PC-9 (cell line): ENCODE data around the gene RUNX2. TPM values are rescaled to one million over a fixed set of nuclear protein-coding genes. Genes with fewer than 3 reads are reported as not detected.

Experiments used
- BruUV-seq: library from RNA; stranded (reverse); fragments of 400-500 nt; replicated peaks from 2 replicates; lab custom pipeline; 2021; lab: Mats Ljungman, UMichigan
- CTCF ChIA-PET: fragments of 300-600 bp; sonication (Branson Sonifier 250); formaldehyde crosslinking; loops from one replicate; lab custom pipeline; 2022; ENCODE audit warnings: antibody characterized with exemption; lab: Charles Lee
- POLR2A ChIA-PET: fragments of 300-600 bp; sonication (Branson Sonifier 250); formaldehyde crosslinking; loops from one replicate; lab custom pipeline; 2022; ENCODE audit warnings: antibody characterized with exemption; ENCODE audit not compliant: unreplicated experiment; lab: Charles Lee
- DNase-seq, 2 experiments: peaks; one replicate each; pipeline versions ENCODE4 v3.0.0 to v3.0.0-alpha.2; 2015 to 2022; ENCODE audit warnings: mixed read lengths in 1 of 2
- H2AFZ ChIP-seq: fragments of 200-600 bp; sonication (generic); 2 replicates; pipeline ENCODE4 v1.8.1; 2017; ENCODE audit warnings: antibody characterized with exemption
- H3F3A ChIP-seq: fragments of 200-600 bp; sonication (generic); 2 replicates; pipeline ENCODE4 v1.8.1; 2017; ENCODE audit warnings: antibody characterized with exemption, mild to moderate bottlenecking, low read depth; ENCODE audit not compliant: insufficient read depth
- H3K27ac ChIP-seq: fragments of 200-600 bp; sonication (generic); 2 replicates; pipeline ENCODE4 v1.6.1; 2016; ENCODE audit warnings: mixed run types
- H3K27me3 ChIP-seq: fragments of 200-600 bp; sonication (generic); 2 replicates; pipeline ENCODE4 v1.6.1; 2016; ENCODE audit warnings: low read depth, mixed run types; ENCODE audit not compliant: insufficient read depth
- H3K36me3 ChIP-seq: fragments of 200-600 bp; sonication (generic); 2 replicates; pipeline ENCODE4 v1.6.1; 2016; ENCODE audit warnings: low read depth, mixed run types
- H3K4me1 ChIP-seq: fragments of 200-600 bp; sonication (generic); replicated peaks from 2 replicates; pipeline ENCODE4 v1.6.1; 2016; ENCODE audit warnings: mixed run types; ENCODE audit not compliant: insufficient read depth
- H3K4me2 ChIP-seq: fragments of 200-600 bp; sonication (generic); 2 replicates; pipeline ENCODE4 v1.6.1; 2017; ENCODE audit warnings: mixed run types
- H3K4me3 ChIP-seq: fragments of 200-600 bp; sonication (generic); 2 replicates; pipeline ENCODE4 v1.6.1; 2016; ENCODE audit warnings: mixed run types
- H3K79me2 ChIP-seq: fragments of 200-600 bp; sonication (generic); 2 replicates; pipeline ENCODE4 v1.6.1; 2017; ENCODE audit warnings: low read depth, mixed run types
- H3K9me2 ChIP-seq: fragments of 200-600 bp; sonication (generic); 2 replicates; pipeline ENCODE4 v1.8.1; 2017; ENCODE audit warnings: mild to moderate bottlenecking; ENCODE audit not compliant: insufficient read depth
- H3K9me3 ChIP-seq: fragments of 200-600 bp; sonication (generic); 2 replicates; pipeline ENCODE4 v1.8.1; 2016; ENCODE audit warnings: low read depth; ENCODE audit not compliant: insufficient read depth
- H4K20me1 ChIP-seq: fragments of 200-600 bp; sonication (generic); 2 replicates; pipeline ENCODE4 v1.8.1; 2017; ENCODE audit not compliant: insufficient read depth
- CTCF ChIP-seq: fragments of 200-600 bp; sonication (generic); conservative IDR thresholded peaks from 2 replicates; pipeline ENCODE4 v1.6.1; 2017; ENCODE audit warnings: mixed run types, antibody characterized with exemption, mild to moderate bottlenecking, moderate library complexity
- EZH2 ChIP-seq: fragments of 200-600 bp; sonication (generic); IDR thresholded peaks from 2 replicates; pipeline ENCODE4 v1.8.0; 2017; ENCODE audit warnings: antibody characterized with exemption, low read depth
- intact Hi-C: fragments of 100-400 bp; cut with micrococcal nuclease; formaldehyde crosslinking; loops from one replicate; pipeline ENCODE4 v1.10.0; 2022; ENCODE audit not compliant: unreplicated experiment
- total RNA-seq: library from RNA; stranded (reverse); gene quantifications from 2 replicates; pipeline ENCODE4 v1.2.3, GENCODE V29; 2021

The RUNX2 gene
- total RNA-seq, 1 experiment from 2014 or later = 12.5 TPM

DNA sequence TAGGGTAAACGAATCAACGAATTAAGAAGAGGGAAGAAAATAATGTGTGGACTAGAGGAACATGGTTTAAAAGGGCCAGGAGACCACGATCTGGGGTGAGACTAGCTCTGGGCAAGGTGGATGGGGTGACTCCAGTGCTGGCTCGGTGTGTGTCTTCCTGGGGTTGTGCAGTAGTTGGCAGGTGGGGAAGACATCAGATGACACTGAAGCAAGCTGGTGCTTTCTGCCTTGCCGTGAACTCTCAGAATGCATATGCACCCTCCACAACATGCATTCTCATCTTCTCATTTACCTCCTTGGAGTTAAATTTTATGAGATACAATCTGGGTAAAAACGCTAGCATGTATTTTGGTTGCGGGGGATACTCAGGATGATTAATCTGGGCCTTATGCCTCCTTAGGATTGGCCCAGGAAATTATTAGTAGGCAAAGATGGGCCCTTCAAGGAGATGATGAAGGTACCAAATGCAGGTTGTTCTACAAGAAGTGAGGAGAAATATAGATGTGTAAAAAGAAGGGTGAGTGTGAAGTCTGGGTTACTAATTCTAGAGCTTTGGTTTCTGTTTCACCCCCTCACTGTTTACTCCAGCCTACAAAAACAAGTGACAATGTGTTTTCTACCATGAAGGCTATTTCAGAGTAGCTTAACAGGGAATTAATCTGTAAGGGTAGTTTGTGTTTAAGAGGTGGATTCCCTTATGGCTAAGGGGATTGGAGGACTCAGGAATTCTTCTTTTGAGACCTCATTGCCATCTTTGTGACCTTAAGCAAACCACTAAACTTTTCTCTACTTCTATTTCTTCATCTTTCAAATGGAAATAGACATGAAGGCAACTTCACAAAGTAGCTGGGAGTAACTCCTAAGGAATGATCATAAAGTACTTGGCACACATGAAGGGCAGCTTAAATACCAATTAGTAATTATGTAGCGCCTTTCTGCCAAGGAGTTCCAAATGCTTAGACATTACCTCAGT is 120.6 kb downstream of the RUNX2 start:
- Histone ChIP-seq H3K4me3 (no peak overlapping the region), H4K20me1 (no peaks in the 10 kb centered on the region), H3K4me2 (no peak overlapping the region), H3K9me3 (no peaks in the 10 kb centered on the region), H3K4me1 (peaks cover 65% of the 10 kb centered on the region), H3K36me3 (no peaks in the 10 kb centered on the region), H2AFZ (no peak overlapping the region), H3K79me2 (no peaks in the 10 kb centered on the region), H3K27ac (no peak overlapping the region), H3K9me2 (no peaks in the 10 kb centered on the region), H3F3A (peaks cover 31% of the 10 kb centered on the region), H3K27me3 (no peaks in the 10 kb centered on the region)
- TF ChIP-seq CTCF (no peak), EZH2 (no peak)
- no peak for DNase-seq
- intact Hi-C loops = loop anchor here (5.0 kb wide), 1 partner anchor 139 kb away; no protein-coding TSS in a partner anchor
- ChIA-PET POLR2A (no interaction called here), CTCF (no interaction called here)
- BruUV-seq = no TSS peak

- H3K79me2 ChIP-seq = no peaks in the 10 kb centered on the region
- no peak overlapping the region for H3K4me3 ChIP-seq
- no peaks in the 10 kb centered on the region for H3K27me3 ChIP-seq
- no peaks in the 10 kb centered on the region for H3K9me2 ChIP-seq
- H3K4me2 ChIP-seq = no peak overlapping the region
- no peaks in the 10 kb centered on the region for H4K20me1 ChIP-seq
- no peak overlapping the region for H3K27ac ChIP-seq
- no peak overlapping the region for H2AFZ ChIP-seq
- no peak for DNase-seq
- ChIA-PET CTCF (no interaction called here), POLR2A (no interaction called here)
- no TSS peak for BruUV-seq
- intact Hi-C loops = no loop called here
- no peaks in the 10 kb centered on the region for H3K36me3 ChIP-seq
- H3K9me3 ChIP-seq = no peaks in the 10 kb centered on the region
- peaks cover 30% of the 10 kb centered on the region for H3F3A ChIP-seq
- TF ChIP-seq CTCF = no peak
- no peak for TF ChIP-seq EZH2
- peaks cover 67% of the 10 kb centered on the region for H3K4me1 ChIP-seq
Measured at GRCh38 chr6:45450132-45450531, 122.0 kb downstream of the RUNX2 start.

- Histone ChIP-seq H3K9me2 (no peaks in the 10 kb centered on the region), H3K4me3 (no peak overlapping the region), H3F3A (peaks cover 26% of the 10 kb centered on the region), H3K4me1 (peaks cover 62% of the 10 kb centered on the region), H3K79me2 (no peaks in the 10 kb centered on the region), H3K9me3 (no peaks in the 10 kb centered on the region), H3K27ac (no peak overlapping the region), H2AFZ (no peak overlapping the region), H3K4me2 (no peak overlapping the region), H4K20me1 (no peaks in the 10 kb centered on the region), H3K36me3 (no peaks in the 10 kb centered on the region), H3K27me3 (no peaks in the 10 kb centered on the region)
- ChIA-PET POLR2A (no interaction called here), CTCF (no interaction called here)
- BruUV-seq = no TSS peak
- no peak for TF ChIP-seq CTCF
- no peak for TF ChIP-seq EZH2
- no peak for DNase-seq
- intact Hi-C loops = no loop called here
Measured at GRCh38 chr6:45450831-45451230, 122.7 kb downstream of the RUNX2 start.
